Transverse colon (tissue), 4 donors: ENCODE measurements around the gene MMP25. TPM values are rescaled to one million over a fixed set of nuclear protein-coding genes. Genes with fewer than 3 reads are reported as not detected.

Source experiments
- DNase-seq: peaks from one replicate; pipeline ENCODE4 v3.0.0-alpha.2; 2019
- H3K27ac ChIP-seq, 4 donors: fragments of 200-600 bp; sonication (generic); 2 replicates each; pipeline ENCODE4 v1.5.1; 2016 to 2018; ENCODE audit warnings: inconsistent platforms in 4 of 4
- H3K27me3 ChIP-seq: fragments of 200-600 bp; sonication (generic); 2 replicates; pipeline ENCODE4 v1.5.1; 2017; ENCODE audit warnings: inconsistent platforms
- H3K36me3 ChIP-seq, 4 donors: fragments of 200-600 bp; sonication (generic); 2 replicates each; pipeline ENCODE4 v1.5.1; 2017 to 2019; ENCODE audit warnings: inconsistent platforms in 4 of 4
- H3K4me1 ChIP-seq, 4 donors: fragments of 200-600 bp; sonication (generic); 2 replicates each; pipeline ENCODE4 v1.5.1; 2017 to 2020; ENCODE audit warnings: inconsistent platforms in 4 of 4
- H3K4me3 ChIP-seq, 4 donors: fragments of 200-600 bp; sonication (generic); 1 replicate in 1 of 4; 2 replicates in 3 of 4; pipeline versions ENCODE4 v1.5.1 to v1.6.1; 2017 to 2019; ENCODE audit warnings: inconsistent platforms in 4 of 4
- H3K9me3 ChIP-seq, 2 donors: fragments of 200-600 bp; sonication (generic); 2 replicates each; pipeline ENCODE4 v1.5.1; 2017 to 2019; ENCODE audit warnings: inconsistent platforms in 2 of 2
- CTCF ChIP-seq, 5 experiments: fragments of 200-600 bp in 3 of 5; fragments of 450-650 bp in 2 of 5; sonication (generic) in 3 of 5; IDR thresholded peaks; 1 replicate in 2 of 5; 2 replicates in 3 of 5; pipeline ENCODE4 v1.5.1; 2016 to 2017; ENCODE audit warnings: antibody characterized with exemption in 5 of 5, inconsistent platforms in 3 of 5, mild to moderate bottlenecking in 2 of 5, moderate library complexity in 1 of 5
- EP300 ChIP-seq: sonication (generic); formaldehyde crosslinking; IDR thresholded peaks from one replicate; pipeline ENCODE4 v1.6.1; 2017; ENCODE audit warnings: antibody characterized with exemption, low read depth
- POLR2A ChIP-seq: fragments of 450-650 bp; IDR thresholded peaks from one replicate; pipeline ENCODE4 v1.6.1; 2016; ENCODE audit warnings: antibody characterized with exemption, mild to moderate bottlenecking, moderate library complexity
- POLR2AphosphoS5 ChIP-seq, 3 donors: sonication (generic); formaldehyde crosslinking; IDR thresholded peaks; one replicate each; pipeline ENCODE4 v1.6.1; 2016; ENCODE audit warnings: antibody characterized with exemption in 3 of 3
- WGBS, 2 donors: methylation state at CpG; one replicate each; pipeline ENCODE4 v1.1.5; 2018; ENCODE audit warnings: low coverage in 1 of 2; 5-methylcytosine and 5-hydroxymethylcytosine counted together
- in situ Hi-C, 4 donors: fragments of 200-750 bp; cut with MboI; loops; one replicate each; pipeline versions ENCODE4 v1.15.0 to v1.15.1; 2017; ENCODE audit warnings: low sequenced_read_pairs in 3 of 4, low pct_ligation_motif_present in 1 of 4, low pct_unique_long_range_greater_than_20kb in 1 of 4
- intact Hi-C: fragments of 100-400 bp; cut with DNase I; formaldehyde crosslinking; loops from one replicate; pipeline ENCODE4 v1.15.1; 2023; ENCODE audit warnings: low total_unique reads
- small RNA-seq, 4 donors: library from RNA; depleted of rRNA; stranded (forward); fragments of <200 nt; gene quantifications; one replicate each; pipeline ENCODE3, GENCODE V24; 2016
- total RNA-seq, 4 donors: library from RNA; depleted of rRNA; stranded (reverse); fragments of >200 nt; gene quantifications; one replicate each; pipeline ENCODE4 v1.1.0, GENCODE V29; 2016

MMP25 gene
- total RNA-seq, 4 donors from 2014 or later = 1.6 to 9.4 (median 1.8) TPM; not detected in 1

- no peaks in the 10 kb centered on the region for H3K27me3 ChIP-seq
- peak overlapping the region; percentile 39 to 79 (median 62) for H3K4me3 ChIP-seq
- no peaks in the 10 kb centered on the region for H3K36me3 ChIP-seq
- H3K27ac ChIP-seq = peak overlapping the region; percentile 78 to 90 (median 82)
- TF ChIP-seq CTCF (IDR thresholded peaks at IDR 0.05) (no peak), EP300 (no peak), POLR2A (peak; percentile 52), POLR2AphosphoS5 (IDR thresholded peaks at IDR 0.05) (peak; percentile 59 to 75 (median 64))
- in situ Hi-C loops (no loop called here), intact Hi-C loops (no loop called here)
- WGBS, 2 donors = 0 to 1% methylated on average over 11 to 73 of the region's 74 CpGs
- H3K4me1 ChIP-seq = peaks cover 7 to 15% (median 10%) of the 10 kb centered on the region in 4 donors
- DNase-seq = peak; percentile 95
- H3K9me3 ChIP-seq = no peaks in the 10 kb centered on the region
These were observed 60.0 kb downstream of the MMP25 start for GRCh38 chr16:3106205-3106928.

Small RNAs within 50 kb of the gene (small RNA-seq; reads per million reads assigned to genes)
- gene RNU1-22P = 0 to 0.83 (median 0.16) reads per million in 4 donors

Other genes with a start within 250 kb of the MMP25 start
- gene PRSS41, start 248.1 kb upstream of the MMP25 start, total RNA-seq = not detected
- gene PRSS21, start 229.3 kb upstream of the MMP25 start, total RNA-seq = 1 to 10 TPM in 2 of 4 donors, not detected in 2; 1.6 to 1.9 TPM
- gene ZG16B, start 216.3 kb upstream of the MMP25 start, total RNA-seq = 10 to 100 TPM in 2 of 4 donors, 1 to 10 TPM in 1, not detected in 1; 5.2 to 28.3 (median 15.9) TPM
- gene PRSS22, start 188.4 kb upstream of the MMP25 start, total RNA-seq = 10 to 100 TPM in 1 of 4 donors, 1 to 10 TPM in 1, not detected in 2; 2.5 to 11.2 TPM
- 10 to 100 TPM; 35.0 to 74.4 (median 50.9) TPM for gene FLYWCH2, start 163.3 kb upstream of the MMP25 start, total RNA-seq
- 10 to 100 TPM; 29.1 to 59.1 (median 34.6) TPM for gene FLYWCH1, start 134.6 kb upstream of the MMP25 start, total RNA-seq
- 1 to 10 TPM in 2 of 4 donors, under 1 TPM in 1, not detected in 1; 0.79 to 3.2 (median 1.1) TPM for gene KREMEN2, start 82.3 kb upstream of the MMP25 start, total RNA-seq
- 1 to 10 TPM in 3 of 4 donors, not detected in 1; 3.0 to 5.9 (median 4.4) TPM for gene PAQR4, start 77.2 kb upstream of the MMP25 start, total RNA-seq
- 1 to 10 TPM in 2 of 4 donors, under 1 TPM in 1, not detected in 1; 0.55 to 3.6 (median 3.0) TPM for gene PKMYT1, start 66.1 kb upstream of the MMP25 start, total RNA-seq
- gene CLDN9, start 33.6 kb upstream of the MMP25 start, total RNA-seq = 1 to 10 TPM in 1 of 4 donors, under 1 TPM in 1, not detected in 2; 0.55 to 1.1 TPM
- not detected for gene CLDN6, start 28.4 kb upstream of the MMP25 start, total RNA-seq
- 10 to 100 TPM; 13.3 to 50.5 (median 19.9) TPM for gene TNFRSF12A, start 26.2 kb upstream of the MMP25 start, total RNA-seq
- 10 to 100 TPM in 2 of 4 donors, 1 to 10 TPM in 2; 4.4 to 35.4 (median 17.5) TPM for gene HCFC1R1, start 22.6 kb upstream of the MMP25 start, total RNA-seq
- 10 to 100 TPM; 10.1 to 42.8 (median 17.6) TPM for gene THOC6, start 22.5 kb upstream of the MMP25 start, total RNA-seq
- 100 to 1,000 TPM; 123 to 357 (median 167) TPM for gene BICDL2, start 9.6 kb upstream of the MMP25 start, total RNA-seq
- gene IL32, start 19.1 kb downstream of the MMP25 start, total RNA-seq = 100 to 1,000 TPM in 3 of 4 donors, 10 to 100 TPM in 1; 21.9 to 720 (median 492) TPM
- not detected for gene ZSCAN10, start 52.7 kb downstream of the MMP25 start, total RNA-seq
- 10 to 100 TPM in 3 of 4 donors, 1 to 10 TPM in 1; 5.2 to 16.3 (median 15.5) TPM for gene ZNF205, start 66.0 kb downstream of the MMP25 start, total RNA-seq
- gene ZNF213, start 88.5 kb downstream of the MMP25 start, total RNA-seq = 10 to 100 TPM; 12.1 to 64.3 (median 16.1) TPM
- gene OR1F1, start 141.6 kb downstream of the MMP25 start, total RNA-seq = not detected
- gene ZNF200, start 188.6 kb downstream of the MMP25 start, total RNA-seq = 10 to 100 TPM in 1 of 4 donors, 1 to 10 TPM in 3; 4.9 to 13.0 (median 7.4) TPM
- gene MEFV, start 210.1 kb downstream of the MMP25 start, total RNA-seq = 1 to 10 TPM in 1 of 4 donors, under 1 TPM in 3; 0.37 to 1.4 (median 0.54) TPM
- 10 to 100 TPM in 3 of 4 donors, 1 to 10 TPM in 1; 4.6 to 46.0 (median 36.8) TPM for gene ZNF263, start 236.9 kb downstream of the MMP25 start, total RNA-seq